Brain pericyte (primary cell): ENCODE measurements around the gene SLC38A2.
"Not testable (repeated sequence)": the region's sequence is repeated elsewhere in the genome, so short reads cannot be mapped to it uniquely, and the experiment has no call there.

ENCODE experiments used
- DNase-seq: peaks from one replicate; pipeline ENCODE4 v3.0.0-alpha.2; 2012; ENCODE audit warnings: low read depth, low spot score

SLC38A2 gene

DNA sequence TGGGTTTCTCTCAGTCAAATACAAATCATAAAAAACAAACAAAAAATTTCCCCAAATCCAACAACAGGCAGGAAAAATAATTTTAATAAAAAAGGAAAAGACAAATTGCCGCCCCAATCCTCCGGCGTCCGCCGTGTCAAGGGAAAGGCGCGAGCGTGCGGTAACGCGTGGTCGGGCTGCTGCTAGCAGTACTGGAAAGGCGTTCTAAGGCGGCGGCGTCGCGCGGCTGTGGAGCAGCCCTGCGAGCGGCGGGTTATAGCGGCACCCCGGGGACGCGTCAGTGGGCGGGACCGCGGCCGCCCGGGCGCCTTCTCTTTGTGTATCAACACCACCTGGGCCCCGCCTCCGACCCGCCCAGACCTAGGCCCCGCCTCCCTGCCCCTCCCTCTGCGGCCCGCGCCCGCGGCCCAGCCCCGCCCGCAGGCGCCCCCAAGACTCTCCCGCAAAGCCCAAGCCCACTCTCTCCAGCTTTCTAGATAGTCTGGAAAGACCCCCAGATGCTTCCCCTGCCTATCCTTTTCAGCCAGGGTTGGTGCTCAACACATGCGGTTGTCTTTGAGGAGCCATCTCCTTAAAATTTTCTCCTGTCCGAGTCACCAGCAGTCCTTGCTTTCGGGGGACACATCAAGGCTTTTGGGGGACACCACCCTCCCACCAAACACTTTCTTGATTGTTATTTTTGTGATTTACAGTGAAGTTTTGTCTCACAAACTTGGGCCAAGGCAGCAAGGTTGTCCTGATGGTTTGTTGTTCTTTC is at the start of gene SLC38A2:
Gene SLC38A2 (minus strand): TSS at position 230 of the 757 bp plus-strand sequence. CDS start 1,480 bp downstream, outside the sequence.
- DNase-seq, result no peak

DNA sequence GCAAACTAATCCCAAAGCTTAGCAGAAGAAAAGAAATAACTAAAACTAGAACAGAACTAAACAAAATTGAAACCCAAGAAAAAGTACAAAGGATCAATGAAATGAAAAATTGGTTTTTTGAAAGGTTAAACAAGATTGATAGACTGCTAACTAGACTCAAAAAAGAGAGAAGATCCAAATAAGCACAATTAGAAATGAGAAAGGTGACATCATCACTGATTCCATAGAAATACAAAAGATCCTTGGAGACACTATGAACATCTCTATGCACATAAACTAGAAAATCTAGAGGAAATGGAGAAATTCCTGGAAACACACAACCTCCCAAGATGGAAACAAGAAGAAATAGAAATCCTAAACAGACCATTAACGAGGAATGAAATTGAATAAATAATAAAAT is 47.1 kb upstream of the SLC38A2 start:
- no peak for DNase-seq

DNA sequence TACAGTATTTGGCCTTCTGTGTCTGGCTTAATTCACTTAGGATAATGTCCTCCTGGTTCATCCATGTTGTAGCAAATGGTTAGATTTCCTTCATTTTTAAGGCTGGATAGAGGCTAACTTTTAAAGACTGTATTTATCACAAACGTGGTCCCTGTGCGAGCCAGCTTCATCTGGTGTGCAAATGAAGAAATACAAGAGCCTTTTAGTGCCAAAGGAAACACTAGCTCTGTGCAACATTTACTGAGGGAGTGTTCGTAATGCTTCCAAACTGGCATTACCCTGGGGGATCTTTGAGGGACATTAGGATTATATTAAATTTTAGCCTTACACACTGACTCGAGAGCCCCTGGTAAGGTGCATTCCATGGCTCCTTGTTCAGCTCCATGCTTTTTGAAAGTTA is 43.0 kb upstream of the SLC38A2 start:
- DNase-seq, result no peak

DNA sequence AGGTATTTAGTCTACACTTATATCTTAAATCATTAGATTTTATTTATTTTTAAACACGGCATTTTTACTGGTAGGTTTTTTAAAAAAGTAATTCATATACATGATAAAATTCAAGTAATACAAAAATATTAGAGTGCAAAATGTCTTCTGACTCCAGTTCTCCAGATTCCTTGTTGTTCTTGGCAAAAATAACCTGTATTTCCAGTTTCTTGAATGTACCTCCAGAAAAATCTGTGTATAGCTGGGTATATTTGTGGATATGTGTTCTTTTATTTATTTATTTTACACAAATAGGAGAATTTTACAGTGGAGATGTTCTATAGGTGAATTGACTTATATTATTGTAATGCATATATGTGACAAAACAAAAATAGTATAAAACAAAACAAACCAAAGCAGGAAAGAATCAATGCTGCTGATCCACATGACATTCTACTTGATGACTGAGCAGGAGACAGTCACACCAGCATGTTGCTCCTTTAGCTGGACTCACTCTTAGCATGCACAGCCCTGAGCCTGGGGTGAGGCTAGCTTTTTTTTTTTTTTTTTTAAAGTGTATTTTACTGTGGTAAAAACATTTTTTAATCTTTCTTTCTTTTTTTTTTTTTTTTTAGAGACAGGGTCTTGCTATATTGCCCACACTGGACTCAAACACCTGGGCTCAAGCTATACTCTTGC is 42.2 kb upstream of the SLC38A2 start:
- DNase-seq, result no peak

DNA sequence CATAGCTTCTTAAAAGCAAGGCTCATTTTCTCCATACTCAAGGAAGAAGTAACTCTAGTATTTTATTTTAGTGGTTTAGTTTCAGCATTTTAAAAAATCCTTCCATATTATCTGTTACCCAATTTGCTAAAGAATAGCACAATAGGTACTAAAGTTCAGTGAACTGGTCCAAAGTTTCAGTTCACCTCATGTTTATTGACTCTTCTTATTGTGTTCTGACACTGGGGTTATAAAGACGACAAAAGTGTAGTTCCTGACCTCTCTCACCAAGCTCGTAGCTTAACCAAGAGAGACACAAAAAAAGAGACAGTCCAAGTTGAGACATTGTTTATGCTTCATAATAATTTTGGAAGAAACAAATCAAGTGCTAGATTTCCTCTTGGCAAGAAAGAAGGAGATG is 40.8 kb upstream of the SLC38A2 start:
- no peak for DNase-seq

DNA sequence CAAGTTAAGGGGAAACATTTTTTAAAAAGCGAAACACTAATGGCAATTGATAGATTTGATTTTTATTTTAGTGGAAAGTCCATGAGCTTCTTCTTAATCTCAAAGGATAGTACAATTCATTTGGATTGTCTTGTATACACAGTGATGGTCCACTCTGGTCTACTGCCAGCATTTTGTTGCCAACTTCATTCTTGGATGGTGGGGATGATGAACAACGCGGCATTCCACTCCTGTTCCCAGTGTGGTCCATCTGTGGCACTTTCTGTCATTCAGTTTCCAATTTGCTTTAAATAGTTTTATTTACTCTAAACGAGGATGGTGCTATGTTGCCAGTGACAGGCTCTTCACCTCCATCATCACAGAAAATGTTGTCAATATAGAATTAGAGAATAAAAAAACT is 40.3 kb upstream of the SLC38A2 start:
- DNase-seq, result no peak

DNA sequence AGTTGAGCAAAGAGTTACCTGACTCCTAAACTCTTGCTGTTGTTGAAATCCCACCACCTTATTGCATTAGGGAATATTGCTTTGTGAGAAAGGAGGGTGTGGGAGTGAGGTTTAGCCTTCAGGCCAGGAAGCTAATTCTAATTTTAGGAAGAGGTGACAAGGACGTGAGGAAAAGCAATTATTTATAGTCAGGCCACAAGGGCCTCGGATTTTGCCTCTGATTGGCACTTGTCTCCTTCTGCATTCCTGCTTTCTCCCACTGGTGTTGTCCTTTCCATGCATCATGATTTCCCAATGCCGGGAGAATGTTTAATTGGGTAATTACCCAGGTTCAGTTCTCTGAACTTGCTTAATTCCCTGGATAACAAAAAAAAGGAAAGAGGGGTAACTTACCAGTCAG is 37.9 kb upstream of the SLC38A2 start:
- DNase-seq, result no peak

DNA sequence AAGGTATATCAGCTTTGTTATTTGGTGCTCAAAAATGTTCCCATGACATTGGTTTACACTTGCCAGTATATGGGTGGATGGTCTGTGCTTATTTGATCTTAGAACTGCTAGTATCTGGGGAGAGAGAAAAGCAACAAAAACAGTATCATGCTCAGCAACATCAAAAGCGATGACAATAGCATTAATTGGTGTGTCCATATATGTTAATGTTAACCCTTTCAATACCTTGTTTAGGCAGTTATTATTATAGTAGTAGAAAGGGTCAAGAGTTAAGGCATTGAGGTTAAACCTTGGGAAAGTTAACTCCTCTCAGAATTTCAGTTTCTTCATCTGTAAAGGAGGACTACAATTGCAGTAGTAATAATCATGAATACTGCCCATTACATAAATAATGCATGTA is 37.4 kb upstream of the SLC38A2 start:
- DNase-seq, result no peak

DNA sequence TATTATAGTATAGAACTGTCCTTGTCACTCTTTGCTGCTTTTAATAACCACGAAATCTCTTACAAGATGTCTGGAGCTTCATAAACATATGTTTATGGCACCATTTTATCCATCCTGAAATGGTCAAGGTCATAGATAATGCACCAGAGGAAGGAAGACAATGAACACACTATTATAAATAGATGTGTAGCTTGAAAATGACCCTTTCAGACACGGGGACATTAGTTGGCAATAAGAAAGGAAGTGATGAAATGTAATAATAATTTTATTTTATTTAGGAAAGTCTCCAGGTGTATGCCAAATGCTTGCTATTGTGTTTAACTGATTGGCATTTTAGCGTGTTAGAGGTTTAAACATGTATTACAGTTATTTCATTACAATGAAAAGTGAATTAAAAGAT is 36.8 kb upstream of the SLC38A2 start:
- no peak for DNase-seq

DNA sequence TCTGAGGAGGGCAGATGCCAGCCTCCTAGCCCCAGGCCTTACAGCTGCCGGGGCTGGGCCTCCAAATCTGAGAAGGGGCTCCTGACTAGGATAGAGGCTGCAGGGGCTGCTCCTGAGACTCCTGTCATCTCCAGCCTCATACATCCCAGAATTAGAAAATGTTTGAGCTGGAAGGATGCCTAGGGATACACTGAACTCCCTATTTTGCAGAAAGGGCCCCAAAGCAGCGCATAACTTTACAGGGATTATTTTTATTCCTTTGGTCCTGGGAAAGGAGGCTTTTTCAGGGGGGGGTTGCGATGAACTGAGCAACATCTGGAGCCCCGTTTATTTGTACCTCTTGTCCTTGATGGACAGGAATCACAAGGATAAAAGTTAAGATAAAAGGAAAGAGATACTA is 35.9 kb upstream of the SLC38A2 start:
- DNase-seq, result no peak

DNA sequence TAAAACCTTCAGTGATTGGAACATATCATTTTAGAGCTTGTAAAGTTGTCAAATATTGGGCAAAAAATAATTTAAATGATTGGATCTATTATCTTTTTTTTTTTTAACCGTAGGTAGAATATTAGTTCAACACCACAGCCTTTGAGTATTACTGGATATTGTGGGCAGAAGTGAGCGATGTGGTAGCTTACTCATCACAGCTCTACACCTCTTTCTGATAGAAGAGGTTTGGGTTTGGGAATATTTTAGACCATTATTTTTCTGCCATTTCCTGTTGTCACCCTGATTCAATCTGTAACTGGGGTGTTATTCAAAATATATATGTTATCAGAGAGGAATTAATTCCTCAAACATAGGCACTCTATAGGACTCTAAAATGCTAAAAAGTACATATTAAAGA is 34.8 kb upstream of the SLC38A2 start:
- no peak for DNase-seq

DNA sequence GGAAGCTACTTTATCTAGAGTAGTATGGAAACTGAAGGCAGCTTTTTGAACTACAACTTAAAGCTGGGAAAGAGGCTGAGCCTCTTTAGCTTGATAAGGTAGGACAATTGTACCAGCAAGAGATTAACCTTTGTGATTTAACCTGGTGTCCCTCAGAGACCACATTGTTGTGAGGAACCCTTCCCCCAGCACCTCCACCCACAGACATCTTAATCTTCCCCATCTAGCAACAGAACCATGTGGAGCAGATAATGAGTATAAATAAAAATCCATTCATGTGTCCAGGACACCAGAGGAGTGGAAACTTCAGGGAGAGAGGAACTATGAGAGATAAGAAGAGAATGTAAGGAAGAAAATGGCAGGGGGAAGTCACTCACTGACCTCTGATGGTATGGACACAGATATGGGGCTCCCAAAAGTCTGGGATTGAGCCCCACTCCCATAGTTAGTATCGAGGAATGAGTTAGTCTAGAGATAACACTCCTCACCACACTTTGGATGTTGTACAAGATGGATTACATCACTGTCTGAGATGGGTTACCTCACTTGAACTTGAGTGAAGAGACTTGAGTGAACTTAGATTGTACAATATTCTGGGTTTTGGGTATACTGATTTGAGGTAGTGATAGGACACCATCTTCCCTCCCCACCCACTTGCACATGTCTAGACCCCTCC is 33.9 kb upstream of the SLC38A2 start:
- DNase-seq, result no peak

DNA sequence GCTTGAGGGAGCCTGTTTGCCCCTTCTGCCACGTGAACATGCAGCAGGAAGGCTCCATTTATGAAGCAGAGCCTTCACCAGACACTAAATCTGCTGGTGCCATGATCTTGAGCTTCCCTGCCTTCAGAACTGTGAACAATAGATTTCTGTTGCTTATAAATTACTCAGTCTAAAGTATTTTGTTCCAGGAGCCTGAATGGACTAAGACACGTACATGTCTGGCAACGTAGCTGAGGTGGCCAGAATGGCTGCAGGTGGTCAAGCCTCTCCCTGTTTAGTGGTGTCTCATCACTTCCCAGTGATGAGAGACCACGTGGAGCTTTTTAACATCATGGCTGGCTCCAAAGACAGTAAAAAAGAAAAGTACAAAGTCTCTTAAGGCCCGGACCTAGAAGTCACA is 32.2 kb upstream of the SLC38A2 start:
- no peak for DNase-seq

DNA sequence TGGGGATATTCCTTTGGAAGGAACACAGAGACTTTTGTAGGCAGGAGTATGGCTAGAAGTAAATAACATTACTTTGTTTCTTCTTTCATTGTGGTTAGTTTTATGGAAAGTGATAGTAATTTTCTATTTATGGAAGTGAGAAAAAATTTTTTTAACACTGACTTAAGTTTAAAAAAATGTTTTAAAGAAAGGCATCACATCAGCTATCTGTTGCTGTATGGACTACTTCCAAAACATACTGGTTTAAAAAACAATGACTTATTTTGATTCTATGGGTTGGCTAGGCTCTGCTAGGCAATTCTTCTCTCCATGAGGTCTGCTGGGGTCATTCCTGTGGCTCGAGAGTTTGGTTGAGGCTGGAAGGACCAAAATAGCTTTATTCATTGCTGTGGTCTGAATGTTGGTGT is 31.7 kb upstream of the SLC38A2 start:
- DNase-seq, result no peak

DNA sequence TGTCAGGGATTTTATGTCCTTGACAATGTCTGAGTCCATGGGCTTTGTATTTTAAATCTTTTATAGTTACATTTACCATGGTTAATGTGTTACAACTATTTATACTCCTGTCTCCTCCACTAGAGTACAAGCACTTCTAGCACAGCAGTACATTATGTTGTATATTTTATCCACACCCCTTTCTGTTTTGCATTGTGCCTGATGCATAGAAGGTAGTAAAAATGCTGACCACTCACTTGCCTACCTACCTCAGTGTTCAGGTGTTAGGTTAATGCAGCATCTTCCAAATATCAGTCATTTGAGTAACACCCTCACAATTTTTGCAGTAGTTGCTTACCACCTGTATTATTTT is 31.1 kb upstream of the SLC38A2 start:
- DNase-seq, result no peak

DNA sequence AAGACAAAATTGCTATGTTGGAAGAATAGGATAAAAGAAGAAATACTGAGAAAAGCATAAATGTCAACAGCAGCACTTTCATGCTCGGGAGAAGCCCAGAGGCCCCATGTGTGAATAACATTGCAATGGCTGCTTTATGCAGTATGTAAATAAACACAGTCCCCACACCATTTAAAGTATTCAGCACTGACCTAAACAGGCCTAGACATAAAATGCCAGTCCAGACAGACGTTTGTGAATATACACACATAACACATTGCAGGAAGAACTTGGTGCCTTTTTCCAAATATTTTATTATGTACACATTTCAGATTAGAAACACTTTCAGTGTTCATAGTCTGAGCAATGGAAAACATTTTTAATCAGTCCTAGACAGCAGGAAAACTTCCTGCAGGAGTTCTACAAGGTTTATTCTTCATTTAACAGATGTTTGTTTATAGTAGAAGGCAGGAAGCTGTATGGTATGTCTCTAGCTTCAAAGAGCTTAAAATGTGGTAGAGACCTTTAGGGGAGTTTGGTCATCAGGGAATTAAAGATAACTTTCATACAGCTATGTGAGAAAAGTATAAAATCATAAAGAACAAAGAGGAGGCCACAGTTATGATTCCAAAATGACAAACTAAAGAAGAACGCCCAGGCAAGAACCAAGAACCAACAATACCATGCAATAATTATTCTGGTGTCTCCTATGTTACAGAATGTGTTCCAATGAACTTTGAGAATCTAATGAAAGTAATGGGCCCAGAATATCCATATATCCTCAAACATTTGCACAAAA is 30.6 kb upstream of the SLC38A2 start:
- DNase-seq, result no peak

DNA sequence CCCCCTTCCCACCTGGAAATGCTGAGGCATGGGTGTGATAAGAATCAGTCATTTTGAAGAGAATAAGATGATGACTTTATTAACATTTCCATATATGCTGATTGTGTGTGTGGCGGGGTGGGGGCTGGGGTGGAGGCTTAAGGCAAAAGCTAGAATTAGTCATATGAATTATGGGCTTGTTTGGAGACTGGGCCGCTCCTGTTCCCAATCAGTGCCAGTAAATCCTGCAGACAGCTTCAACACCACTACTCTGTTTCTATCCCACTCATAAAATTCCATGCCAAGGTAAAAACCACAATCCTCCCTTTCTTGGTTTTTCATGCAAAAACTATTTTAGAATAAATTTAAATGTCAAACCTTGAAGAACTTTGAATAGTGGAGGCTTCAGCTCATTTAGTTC is 29.9 kb upstream of the SLC38A2 start:
- no peak for DNase-seq

DNA sequence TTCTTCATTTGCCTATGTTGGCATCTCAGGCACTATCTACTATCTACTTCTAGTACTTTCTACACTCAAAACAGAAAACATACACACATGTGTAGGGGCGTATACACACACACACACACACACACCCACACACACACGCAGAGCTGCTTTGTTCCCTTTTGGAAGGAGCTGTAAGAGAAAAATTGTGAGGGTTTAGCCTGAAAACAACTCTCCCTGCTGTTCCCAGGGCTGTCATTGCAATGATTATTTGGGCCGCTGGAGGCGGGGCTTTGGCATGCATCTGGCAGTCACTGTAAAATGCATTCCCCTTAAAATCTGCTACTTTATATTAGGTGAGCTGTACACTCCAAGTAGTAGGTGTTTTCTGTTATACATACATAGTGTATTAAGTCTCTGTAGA is 29.1 kb upstream of the SLC38A2 start:
- no peak for DNase-seq

DNA sequence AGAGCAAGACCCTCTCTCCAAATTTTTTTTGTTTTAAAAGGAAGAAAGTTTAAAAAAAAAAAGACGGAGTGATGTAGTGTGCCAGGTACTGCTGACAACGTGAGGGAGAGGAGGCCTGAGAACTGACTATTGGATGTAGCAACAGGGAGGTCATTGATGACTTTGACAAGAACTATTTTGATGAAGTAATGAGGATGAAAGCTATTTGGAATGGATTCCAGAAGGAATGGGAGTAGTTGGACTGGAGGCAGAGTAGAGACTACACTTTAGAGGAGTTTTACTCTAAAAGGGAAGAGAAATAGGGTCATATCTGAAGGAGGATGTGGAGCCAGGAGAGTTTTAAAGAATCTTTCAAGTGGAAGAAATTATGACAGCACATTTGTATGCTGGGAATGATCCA is 27.8 kb upstream of the SLC38A2 start:
- DNase-seq, result no peak

DNA sequence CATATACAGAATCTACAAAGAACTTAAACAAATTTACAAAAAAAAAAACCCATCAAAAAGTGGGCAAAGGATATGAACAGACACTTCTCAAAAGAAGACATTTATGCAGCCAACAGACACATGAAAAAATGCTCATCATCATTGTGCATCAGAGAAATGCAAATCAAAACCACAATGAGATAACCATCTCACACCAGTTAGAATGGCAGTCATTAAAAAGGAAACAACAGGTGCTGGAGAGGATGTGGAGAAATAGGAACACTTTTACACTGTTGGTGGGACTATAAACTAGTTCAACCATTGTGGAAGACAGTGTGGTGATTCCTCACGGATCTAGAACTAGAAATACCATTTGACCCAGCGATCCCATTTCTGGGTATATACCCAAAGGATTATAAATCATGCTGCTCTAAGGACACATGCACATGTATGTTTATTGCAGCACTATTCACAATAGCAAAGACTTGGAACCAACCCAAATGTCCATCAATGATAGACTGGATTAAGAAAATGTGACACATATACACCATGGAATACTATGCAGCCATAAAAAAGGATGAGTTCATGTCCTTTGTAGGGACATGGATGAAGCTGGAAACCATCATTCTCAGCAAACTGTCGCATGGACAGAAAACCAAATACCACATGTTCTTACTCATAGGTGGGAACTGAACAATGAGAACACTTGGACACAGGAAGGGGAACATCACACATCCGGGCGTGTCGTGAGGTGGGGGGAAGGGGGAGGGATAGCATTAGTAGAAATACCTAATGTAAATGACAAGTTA is 27.1 kb upstream of the SLC38A2 start:
- DNase-seq, result not testable (repeated sequence)

DNA sequence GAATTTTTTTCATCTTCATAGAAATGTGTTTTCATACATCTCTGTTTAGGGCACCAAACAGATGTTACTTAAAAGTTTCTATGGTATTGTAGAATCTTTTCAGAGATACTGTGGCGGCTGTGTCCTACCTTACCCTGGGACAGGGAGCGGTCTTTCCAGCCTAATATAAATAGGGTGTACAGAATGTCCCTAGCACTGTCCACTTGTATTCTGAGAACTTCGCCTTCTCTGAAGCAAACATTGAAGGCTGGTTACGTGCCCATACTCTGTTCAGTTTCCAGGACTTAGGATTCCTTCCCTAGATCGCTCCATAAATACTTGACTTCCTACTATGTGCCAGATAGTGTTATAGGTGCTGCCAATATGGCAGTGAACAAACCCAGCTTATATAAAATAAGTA is 24.3 kb upstream of the SLC38A2 start:
- DNase-seq, result no peak
